GM21515 (cell line): ENCODE data around the gene KLHL7.

Experiments used
- ATAC-seq: cut with Tn5 transposase; IDR thresholded peaks from one replicate; pipeline ENCODE4 v1.9.1; 2021; ENCODE audit not compliant: unreplicated experiment

Gene KLHL7

DNA sequence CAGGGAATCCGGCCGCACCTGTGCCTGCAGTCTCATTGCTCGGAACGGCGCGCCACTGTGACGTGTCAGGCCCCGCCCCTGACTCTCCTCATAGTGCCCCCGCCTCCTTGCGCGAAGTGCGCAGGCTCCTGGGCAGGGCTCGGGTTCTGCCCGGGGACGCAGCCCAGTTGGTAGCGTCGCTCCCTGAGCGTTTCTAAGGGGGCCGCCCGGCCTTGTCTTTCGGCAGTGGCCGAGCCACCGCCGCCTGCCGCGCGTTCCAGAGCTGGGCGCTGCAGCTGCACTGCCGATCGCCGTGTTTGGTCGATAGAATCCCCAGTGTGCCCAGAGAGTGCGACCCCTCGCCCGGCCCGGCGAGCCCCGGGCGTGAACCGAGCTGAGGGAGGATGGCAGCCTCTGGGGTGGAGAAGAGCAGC lies at the start of gene KLHL7:
KLHL7 (plus strand) TSS at position 142 of the 413 bp plus-strand sequence; CDS start at position 384, 242 bp downstream.
- peak; percentile 96 for ATAC-seq

GRCh38 chr7:23058408-23059096 lies 47.0 kb upstream of the KLHL7 start:
- ATAC-seq: no peak

- no peak for ATAC-seq
These were observed 44.3 kb upstream of the KLHL7 start for GRCh38 chr7:23061327-23061726.

DNA sequence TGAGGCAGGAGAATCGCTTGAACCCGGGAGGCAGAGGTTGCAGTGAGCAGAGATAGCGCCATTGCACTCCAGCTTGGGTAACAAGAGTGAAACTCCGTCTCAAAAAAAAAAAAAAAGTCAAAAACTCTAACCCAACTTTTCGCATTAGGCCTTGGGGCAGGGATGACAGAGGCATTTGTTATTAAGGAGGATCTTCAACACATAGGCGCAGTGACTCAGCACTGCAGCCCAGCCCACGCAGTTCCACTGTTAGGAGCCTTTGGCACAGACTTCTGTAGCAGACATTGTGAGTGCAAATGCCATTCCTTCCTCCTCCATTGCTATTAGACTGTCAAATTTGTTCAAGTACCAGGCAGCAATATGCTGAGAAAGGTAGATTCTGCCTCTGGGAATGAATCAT lies 43.1 kb upstream of the KLHL7 start:
- no peak for ATAC-seq

- ATAC-seq: no peak
These were observed 39.6 kb upstream of the KLHL7 start for GRCh38 chr7:23065974-23066373.

GRCh38 chr7:23067271-23067670 lies 38.3 kb upstream of the KLHL7 start:
- no peak for ATAC-seq

DNA sequence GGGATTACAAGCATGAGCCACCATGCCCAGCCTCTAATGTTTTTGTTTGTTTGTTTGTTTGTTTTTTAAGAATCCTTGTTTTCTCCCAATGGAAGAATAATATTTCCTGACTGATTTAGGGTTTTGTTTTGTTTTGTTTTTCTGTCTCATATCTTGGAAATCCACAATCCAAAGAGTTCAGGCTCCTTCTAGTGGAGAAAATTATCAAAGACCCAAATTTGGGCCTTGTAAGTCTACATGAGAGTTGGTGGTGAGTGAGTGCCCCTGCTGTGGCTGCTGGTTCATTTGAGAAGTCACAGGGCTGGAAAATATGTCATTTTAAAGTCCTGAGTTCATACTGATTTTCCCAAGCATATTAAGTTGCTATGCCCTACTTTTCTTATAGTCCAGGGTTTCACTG lies 33.5 kb upstream of the KLHL7 start:
- ATAC-seq: no peak

DNA sequence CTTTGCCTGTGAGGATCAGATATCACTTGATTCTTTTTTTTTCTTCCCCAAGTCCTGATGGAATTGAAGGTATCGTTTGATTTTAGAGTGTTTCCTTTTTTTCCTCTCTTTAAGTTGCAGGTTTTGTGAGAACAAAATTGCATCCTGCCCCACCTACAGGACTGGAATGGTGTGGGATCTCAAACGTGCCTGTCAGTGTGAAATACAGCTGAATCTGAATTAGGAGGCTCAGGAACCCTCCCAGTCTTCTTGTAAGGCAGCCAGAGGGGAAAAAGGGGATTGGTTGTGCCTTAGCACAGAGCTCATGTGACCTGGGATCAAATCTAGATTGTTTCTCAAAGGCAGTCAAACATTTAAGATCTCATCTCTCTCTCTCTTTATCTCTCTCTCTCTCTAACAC lies 32.7 kb upstream of the KLHL7 start:
- ATAC-seq: no peak

DNA sequence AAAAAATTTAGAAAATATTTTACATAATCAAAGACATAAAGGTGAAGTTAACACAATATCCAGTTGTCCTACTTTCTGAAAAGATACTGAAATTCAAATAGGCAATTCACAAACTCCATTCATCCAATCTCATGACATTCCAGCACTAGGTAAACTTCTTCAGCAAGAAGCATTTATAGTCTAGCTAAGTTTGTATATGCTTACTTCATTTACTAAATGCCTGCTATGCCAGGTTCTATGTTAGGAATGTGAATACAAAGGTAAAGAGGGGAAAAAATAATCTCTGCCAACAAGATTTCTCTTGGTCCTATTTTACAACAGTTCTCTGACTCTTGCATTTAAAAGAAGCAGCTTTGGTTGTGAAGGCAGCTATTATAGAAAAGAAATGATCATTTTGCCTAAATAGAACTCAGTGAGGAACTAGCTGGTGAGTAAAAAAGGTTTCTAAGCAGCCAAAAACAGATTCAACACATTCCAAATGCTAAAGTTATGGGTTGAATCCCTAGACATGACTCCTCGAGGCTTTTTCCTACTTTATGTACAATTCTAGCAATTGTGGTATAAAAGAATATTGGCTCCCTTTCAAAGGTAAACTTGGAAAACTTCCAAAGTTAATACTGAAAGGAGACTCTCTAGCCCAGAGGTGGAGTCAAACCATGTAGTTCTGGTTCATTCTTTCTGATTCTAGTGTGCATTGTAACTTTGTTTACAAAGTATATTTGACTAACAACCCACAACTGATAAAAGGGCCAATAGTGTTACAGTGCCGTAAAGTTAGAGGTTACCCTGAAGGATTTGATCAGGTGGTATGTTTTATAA lies 30.9 kb upstream of the KLHL7 start:
- ATAC-seq: no peak

GRCh38 chr7:23075571-23075970 lies 30.0 kb upstream of the KLHL7 start:
- no peak for ATAC-seq

DNA sequence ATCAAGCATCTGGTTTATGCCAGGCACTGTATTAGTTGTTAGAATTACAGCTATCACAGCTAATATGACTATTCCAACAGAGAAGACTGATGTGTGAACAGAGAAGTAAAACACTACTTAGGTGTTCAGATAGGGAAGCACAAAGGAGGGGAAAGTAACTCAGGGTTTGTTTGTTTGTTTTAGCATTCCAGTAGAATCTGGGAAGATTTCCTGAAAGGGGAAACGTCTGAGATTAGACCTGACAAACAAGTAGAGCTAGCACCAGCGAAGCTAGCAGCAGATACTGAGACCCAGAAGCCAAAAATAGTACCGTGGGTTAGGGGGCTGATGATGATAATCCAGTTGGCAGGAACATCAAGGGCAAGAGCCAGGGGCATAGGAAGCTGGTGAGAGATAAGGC lies 28.8 kb upstream of the KLHL7 start:
- ATAC-seq: no peak

DNA sequence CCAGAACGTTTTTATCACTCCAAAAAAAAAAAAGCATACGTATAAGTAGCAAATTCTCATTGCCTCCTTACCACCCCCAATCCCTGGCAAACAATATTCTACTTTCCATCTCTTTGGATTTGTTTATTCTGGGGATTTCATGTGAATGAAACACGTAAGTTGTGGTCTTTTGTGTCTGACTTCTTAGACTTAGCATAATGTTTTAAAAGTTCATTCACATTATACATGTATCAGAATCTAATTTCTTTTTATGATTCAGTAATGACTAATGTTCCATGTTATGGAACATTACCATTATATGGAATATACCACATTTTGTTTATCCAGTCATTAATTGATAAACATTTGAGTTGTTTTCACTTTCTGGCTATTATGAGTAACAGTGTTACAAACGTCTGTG lies 12.5 kb upstream of the KLHL7 start:
- ATAC-seq: no peak

GRCh38 chr7:23093546-23093945 lies 12.0 kb upstream of the KLHL7 start:
- no peak for ATAC-seq

- no peak for ATAC-seq
These were observed 8.9 kb upstream of the KLHL7 start for GRCh38 chr7:23096518-23097290.

DNA sequence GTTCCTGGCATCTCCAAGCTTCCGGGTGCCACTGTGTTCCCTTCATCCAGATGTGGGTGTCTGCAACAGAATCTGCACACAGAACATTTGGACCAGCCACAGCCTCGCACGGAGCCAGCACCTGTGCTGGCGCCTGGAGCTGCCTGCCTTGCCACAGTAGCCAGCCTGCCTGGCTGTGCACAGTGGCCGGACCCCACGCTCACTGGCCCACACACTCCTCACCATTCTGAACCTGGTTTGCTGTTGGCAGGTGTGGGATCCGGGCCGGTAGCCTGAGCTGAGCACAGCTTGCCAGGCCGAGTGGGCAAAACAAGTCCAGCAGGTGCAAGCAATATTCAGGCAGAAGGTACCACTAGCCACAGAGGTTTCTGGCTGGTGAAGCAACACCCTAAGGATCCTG lies 7.6 kb upstream of the KLHL7 start:
- ATAC-seq: no peak

GRCh38 chr7:23098460-23098859 lies 7.1 kb upstream of the KLHL7 start:
- ATAC-seq: no peak

- no peak for ATAC-seq
These were observed 4.9 kb upstream of the KLHL7 start for GRCh38 chr7:23100697-23101096.

DNA sequence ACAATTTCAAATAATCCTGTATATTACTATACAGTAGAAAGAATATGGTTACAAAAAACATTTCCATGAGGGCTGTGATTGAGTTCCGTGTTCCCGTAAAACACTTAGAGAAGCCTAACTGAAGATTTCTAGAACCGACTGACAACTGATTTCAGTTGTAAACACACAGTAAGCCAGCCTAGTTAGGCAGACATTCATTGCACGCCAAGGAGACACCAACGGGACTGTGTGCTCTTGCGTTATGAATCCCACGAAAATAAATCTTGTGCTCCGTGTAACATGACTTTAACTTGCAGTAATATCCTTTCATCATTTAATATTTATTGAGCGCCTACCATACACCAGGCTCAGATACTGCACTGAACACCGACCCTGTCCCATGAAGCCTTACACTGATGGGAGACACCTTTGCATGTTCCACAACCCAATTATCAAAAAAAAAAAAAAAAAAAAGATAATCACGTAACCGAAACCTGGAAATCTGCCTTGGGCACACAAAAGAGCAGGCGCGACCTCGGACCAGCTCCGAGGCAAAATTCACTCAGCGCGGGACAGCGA lies 420 bp upstream of the KLHL7 start:
- ATAC-seq: peak; percentile 23

- peak; percentile 42 for ATAC-seq
These were observed 655 bp downstream of the KLHL7 start for GRCh38 chr7:23106057-23106822.

GRCh38 chr7:23106823-23107663 lies 1.5 kb downstream of the KLHL7 start:
- no peak for ATAC-seq
